GM21528 (cell line): ENCODE measurements around the gene RAD23B.

Experiments
- ATAC-seq: cut with Tn5 transposase; IDR thresholded peaks from one replicate; pipeline ENCODE4 v1.9.1; 2021; ENCODE audit warnings: mild to moderate bottlenecking, moderate library complexity; ENCODE audit not compliant: unreplicated experiment, low FRiP score

Gene RAD23B

DNA sequence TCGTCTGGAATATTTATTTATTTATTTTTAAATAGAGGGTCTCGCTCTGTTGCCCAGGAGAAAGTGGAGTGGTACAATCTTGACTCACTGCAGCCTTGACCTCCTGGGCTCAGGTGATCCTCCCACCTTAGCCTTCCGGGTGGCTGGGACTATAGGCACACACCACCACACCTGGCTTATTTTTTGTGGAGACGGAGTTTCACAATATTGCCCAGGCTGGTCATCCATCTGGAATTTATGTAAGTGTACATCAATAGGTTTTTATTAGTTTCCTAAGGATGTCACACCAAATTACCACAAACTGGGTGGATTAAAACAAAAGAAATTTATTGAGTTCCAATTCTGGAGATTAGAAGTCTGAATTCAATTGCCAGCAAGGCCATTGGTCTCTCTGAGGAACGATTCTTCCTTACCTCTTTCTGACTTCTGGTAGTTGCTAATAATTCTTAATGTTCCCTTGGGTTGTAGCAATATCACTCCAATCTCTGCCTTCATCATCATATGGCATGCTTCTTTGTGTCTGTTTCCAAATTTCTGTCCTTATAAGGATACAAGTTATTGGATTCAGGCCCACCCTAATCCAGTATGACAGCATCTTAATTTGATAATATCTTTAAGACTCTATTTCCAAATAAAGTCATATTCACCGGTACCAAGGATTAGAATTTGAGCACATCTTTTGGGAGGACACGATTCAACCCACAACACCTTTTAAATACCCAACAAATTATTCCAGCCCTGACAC is 16.3 kb upstream of the RAD23B start:
- no peak for ATAC-seq

DNA sequence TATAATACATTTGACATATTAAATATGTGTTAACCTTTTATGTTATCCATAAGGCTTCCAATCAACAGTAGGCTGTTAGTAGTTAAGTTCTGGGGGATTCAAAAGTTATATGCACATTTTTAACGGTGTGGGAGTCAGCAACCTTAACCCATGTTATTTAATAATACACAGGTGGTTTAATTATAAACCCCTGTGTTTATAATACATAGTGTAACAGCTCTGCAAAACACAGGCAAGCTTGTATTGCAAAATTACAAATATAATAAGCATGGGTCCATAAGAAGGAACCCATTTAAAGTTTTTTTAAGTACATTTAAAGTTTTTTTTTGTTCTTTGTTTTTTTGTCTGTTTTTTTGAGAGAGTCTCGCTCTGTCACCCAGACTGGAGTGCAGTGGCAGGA is 14.5 kb upstream of the RAD23B start:
- no peak for ATAC-seq

DNA sequence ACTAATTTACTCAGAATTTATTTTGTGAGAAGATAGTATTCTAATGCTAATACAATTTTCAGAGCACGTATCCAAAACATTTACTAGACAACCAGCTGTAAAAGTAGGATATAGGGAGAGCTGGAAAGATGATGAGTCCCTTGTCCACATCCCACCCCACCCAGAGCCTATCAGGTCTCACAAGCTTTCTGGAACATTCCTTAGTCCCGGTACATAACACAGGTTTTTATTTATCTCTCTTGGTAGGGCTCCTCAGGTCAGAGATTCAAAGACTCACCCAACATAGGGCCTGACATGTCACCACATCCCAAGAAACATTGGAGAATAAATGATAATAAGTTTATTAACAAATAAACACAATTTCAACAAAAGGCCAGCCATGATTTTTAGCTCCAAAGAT is 13.8 kb upstream of the RAD23B start:
- ATAC-seq = no peak

DNA sequence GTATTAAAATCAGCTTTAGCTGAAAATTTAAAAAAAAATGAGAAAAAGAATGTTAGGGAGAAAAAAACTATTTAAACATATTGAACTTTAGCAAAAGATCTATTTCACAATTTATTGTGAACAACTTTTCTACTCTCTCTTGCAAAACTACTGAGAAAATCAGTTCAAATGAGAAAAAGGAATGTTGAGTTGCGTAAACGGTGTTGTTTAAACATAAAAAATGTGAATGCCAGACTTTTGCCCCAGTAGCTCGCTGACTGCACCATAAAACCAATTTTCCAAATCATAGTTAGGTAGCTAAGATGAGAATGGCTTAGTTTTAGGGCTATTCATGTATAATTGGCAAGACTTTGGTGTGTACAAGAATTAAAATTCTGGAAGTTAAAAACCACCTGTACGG is 13.4 kb upstream of the RAD23B start:
- ATAC-seq = no peak

DNA sequence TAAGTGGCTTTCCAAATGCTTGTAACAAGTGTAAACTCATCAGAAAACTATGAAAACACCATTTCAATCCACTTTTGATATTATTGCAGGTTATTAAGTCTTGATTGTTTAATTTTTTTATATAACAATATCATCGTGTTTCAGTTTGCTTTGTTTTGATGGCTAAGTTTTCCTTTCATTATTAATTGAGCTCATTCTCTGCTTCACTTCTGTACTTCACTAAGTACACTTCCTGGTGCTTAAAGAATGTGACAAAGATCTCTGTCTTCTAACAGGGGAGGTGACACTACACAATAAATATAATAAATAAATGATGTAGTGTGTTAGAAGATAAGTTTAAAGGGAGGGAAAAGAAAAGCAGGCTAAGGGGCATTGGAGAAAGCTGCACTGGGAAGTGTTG is 13.0 kb upstream of the RAD23B start:
- no peak for ATAC-seq

DNA sequence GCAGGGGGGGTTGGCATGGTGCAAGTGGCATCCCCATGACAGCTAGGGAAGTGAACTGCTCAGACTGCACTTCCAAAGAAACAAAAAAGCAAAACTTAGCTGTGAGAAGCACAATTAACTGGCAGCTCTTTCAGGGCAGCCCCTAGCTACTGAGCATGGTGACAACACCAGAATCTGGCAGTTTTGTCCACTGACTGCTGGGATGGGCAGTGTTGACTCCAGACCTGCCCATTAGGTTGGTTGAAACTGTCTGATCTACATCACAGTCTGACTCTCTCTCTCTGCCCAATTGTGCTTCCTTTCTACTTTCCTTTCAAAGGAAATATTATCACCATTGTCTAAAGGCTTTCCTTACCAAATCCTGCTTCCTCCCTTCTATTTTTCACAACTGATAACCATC is 12.5 kb upstream of the RAD23B start:
- ATAC-seq = no peak

DNA sequence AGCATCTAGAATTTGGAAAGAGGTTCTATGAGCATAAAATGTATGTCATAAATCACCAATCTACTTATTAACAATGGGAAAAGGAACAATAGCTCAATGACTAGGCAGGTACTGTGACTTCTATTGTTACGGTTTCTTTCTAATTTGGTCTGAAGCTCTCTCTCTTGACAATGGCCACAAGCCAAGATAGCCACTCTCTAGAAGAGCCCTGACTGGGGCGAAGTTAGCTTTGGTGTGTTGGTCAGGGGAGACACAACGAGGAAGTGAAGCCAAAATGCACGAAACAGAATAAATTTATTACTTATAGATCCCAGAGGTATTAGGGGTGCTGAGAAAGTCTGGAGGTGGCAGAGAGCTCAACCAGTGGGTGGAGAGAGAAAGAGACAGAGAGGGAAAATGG is 9.4 kb upstream of the RAD23B start:
- ATAC-seq = no peak

DNA sequence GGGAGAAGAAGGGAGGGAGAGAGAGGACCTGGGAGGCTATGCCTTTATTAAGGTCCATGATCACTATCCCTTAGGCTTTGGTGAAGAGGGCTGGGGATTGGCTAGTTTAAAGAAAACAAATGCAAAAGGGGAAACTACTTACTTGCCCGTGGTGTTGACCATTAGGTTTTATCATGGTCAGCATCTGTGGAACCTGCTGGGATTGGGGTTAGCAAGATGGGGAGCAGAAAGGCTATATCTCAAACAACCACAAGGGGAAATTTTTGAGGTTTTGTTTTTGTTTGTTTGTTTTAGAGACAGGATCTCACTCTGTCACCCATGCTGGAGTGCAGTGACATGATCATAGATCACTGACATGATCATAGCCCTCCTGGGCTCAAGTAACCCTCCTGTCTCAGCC is 9.0 kb upstream of the RAD23B start:
- ATAC-seq = no peak

DNA sequence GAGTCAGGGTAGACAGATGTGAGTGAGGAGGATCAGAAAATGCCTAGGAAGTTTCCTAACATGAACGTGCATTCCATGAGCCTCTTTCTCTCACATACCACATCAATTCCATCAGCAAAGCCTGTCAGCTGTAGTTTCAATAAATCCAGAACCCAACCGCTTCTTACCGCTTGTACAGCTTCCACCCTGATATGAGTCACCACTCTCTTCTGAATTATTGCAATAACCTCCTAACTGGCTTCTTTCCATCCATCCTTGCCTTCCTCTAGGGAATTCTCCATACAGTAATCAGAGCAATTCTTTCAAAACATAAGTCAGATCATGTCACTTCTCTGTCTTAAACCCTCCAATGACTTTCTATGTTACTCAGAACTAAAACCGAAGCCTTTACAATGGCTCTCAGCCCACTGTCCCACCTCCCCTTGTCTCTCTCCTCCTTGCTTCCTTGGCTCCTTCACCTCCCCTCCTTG is 8.1 kb upstream of the RAD23B start:
- ATAC-seq = no peak

DNA sequence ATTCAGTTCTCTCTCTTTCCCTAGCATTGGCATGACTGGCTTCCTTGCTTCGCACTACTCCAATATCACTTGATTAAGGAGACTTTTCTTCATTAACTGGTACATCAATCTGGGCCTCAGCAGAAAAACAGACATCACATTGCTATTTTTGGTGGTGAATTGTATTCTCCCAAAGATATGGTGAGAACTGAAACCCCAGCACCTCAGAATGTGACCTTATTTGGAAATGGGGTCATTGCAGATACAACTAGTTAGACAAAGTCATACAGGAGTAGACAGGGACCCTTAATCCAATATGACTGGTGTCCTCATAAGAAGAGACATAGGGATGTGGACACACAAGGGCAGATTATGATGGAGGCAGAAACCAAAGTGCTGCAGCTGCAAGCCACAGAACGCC is 7.5 kb upstream of the RAD23B start:
- ATAC-seq = no peak

DNA sequence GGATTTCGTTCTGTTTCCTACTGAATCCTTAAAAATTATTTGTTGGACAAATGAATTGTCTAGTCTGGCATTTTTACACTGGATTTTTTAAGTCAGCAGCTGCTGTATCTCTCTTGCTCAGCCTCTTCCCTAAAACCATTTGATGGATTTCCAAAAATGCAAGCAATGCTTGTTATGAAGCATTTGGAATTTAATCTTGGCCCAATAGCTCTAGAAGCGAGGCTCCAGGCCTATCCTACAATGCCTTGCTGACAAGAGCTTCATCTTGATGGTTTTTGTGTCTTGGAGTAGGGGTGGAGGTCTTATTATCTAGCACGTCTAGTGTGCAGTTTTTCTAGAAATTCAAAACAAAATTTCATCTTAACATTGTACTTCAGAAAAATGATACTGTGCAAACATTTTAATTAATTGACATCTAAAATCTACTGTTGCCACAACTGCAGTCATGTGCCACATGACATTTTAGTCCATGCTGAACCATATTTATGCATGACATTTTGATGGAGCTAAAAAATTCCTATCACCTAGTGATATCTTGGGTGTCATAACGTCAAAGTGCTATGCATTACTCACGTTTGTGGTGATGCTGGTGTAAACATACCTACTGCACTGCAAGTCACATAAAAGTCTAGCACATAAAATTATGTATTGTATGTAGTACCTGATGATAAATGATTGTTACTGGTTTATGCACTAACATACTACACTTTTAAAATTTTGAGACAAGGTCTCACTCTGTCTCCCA is 5.9 kb upstream of the RAD23B start:
- ATAC-seq = no peak

DNA sequence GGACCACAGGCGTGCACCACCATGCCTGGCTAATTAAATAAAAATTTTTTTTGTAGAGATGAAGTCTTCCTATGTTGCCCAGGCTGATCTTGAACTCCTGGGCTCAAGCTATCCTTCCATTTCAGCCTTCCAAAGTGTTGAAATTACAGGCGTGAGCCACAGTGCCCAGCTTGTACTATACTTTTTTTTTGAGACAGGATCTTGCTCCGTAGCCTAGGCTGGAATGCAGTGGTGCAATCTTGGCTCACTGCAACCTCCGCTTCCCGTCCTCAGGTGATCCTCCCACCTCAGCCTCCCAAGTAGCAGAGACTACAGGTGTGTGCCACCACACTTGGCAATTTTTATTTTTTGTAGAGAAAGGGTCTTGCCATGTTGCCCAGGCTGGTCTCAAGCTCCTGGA is 5.3 kb upstream of the RAD23B start:
- ATAC-seq = no peak

DNA sequence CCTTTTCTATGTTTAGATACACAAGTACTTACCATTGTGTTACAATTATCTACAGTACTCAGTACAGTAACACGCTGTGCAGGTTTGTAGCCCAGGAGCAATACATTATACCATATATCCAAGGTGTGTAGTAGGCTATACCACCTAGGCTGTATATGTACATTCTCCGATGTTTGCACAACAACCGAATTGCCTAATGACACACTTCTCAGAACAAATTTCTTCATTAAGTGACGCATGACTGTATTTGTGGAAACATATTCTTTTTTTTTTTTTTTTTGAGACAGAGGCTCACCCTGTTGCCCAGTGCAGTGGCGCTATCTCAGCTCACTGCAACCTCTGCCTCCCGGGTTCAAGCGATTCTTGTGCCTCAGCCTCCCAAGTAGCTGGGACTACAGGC is 4.0 kb upstream of the RAD23B start:
- ATAC-seq = no peak

DNA sequence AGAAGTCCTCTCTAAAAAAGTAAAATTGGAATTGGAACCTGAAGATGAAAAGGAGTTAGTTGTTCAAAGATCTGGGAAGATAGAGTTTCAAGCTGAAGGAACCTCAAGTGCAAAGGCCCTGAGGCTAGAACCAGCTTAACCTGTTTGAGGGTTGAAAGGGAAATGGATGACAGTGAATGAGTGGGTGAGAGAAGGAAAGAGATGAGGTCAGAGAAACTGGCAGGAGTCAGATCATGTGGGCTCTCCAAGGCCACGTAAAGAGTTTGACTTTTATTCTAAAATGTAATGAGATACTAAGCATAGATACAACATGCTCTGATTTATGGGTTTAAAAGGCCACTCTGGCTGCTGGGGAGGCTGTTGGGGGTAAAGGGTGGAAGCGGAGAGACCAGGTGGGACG is 2.5 kb upstream of the RAD23B start:
- ATAC-seq = no peak

DNA sequence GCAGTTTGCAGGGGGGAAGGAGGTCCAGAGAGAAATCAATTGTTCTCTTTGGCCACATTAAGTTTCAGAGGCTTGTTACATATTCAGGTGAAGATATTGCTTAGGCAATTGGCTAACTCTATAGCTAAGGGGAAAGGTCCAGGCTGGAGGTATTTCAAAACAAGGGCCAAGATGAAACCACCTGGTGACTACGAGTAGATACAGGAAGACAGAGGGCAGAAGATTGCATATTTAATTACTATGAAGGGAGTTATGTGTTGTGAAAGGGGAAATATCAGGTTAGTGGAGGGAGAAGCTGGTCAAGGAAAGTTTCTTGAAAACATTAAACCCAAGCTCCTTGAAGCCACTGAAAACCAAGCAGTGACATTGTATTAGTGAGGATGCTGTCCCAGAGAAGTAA is 1.9 kb upstream of the RAD23B start:
- ATAC-seq = no peak

DNA sequence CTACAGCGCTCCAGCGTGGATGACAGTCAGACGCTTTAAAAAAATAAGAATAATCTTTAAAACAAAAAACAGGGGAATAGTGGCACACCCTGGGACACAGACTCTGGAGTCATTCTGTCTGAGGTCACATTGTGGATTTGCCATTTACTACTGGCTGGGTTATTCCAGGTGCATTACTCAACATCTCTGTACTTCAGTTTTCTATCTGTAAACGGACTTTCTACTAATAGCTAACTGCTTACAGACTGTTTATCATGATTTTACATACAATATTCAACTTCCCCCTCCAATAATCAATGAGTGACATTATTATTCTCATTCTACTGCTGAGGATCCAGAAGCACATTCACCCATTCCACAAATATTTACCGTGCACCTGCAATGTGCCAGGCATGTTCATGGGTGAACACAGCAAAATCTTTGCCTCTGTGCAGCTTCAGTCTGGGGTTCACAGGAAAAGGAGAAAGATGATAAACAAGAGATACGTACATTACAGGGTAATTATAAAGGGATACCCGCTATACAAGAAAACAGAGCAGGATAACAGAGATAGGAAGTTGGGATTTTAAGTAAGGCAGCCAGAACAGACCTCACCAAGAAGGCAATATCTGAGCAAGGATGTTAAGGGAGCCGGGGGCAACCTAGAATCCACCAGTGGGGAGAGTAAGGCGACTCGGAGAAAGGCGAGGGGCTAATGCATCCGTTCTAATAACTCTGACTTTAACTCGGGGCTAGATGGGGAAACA is 984 bp upstream of the RAD23B start:
- ATAC-seq = peak; percentile 1

DNA sequence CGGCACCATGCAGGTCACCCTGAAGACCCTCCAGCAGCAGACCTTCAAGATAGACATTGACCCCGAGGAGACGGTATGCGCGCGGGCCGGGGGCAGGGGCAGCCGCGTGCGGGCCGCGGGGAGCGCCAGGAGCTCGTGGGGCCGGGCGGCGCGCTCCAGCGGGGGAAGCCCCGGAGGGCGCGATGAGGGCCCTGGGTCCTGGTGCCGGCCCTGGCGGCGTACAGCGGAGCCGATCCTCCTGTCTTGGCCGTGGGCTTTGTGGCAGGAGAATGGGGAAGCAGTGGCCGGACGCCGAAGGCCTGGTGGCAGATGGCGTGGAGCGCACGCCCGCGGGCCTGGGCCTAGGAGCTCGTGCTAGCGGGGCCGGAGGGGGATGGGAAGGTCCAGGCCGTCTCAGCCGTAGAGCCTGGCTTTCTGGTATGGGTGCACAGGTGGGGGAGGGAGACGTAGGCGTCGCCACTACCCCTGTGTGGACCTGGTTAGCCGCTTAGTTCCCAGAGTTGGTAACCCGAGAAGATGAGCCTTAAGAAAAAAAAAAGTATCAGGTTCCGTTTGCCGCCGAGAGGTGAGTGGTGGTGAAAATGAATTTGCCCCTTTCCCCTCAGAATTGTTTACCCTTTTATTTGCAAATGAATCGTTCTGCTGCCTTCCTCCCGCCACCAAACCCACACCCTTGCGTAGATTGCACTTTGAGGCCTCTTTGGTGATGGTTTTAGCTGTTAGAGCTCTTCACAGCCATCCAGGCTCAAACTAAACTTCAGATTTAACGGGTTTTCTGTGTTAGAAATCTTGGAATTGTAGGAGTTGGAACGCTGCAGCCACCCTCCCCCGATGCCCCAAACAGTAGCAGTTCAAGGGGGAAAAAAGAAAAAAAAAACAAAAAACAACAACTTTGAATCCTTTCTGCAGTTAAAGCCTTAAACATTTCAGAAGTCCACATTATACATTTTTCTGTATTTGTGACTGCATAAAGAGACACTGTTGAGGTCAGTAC is 841 bp downstream of the RAD23B start:
- ATAC-seq = peak; percentile 49

DNA sequence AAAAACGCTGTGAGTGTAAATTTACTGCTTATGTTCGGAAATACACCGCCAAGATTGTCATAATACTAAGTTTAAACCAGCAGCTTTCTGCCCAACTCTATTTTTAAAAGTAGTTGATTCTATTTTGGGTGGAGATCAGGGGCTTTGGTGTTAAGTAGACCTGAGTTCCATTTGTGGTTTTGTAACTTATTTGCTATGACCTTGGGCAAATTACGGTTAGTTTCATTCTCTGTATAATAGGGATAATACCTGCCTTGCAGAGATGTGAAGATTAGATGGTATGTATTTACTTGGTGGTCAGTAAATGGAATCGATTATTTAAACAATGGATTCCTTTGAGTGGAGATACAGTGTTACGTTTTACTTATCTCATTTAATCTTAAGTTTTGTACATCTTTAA is 1.6 kb downstream of the RAD23B start:
- no peak for ATAC-seq

DNA sequence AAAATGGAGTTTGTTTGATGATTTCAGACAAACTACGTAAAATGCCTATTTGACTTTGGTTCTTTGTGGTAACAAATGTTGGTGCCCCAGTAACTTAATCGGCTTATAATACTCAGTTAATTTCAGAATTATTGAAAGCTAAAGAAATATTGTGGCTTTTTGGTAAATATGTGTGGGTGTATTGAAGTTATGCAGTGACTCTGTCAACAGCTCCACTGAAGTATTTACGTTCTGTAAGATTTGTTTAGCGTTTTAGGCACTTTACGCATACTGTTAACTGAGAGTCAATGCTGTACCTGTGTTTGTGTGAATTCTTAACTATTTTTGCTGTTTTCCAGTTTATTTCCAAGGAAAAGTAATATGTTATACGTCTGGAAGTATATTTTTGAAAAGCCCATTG is 2.2 kb downstream of the RAD23B start:
- ATAC-seq = no peak

DNA sequence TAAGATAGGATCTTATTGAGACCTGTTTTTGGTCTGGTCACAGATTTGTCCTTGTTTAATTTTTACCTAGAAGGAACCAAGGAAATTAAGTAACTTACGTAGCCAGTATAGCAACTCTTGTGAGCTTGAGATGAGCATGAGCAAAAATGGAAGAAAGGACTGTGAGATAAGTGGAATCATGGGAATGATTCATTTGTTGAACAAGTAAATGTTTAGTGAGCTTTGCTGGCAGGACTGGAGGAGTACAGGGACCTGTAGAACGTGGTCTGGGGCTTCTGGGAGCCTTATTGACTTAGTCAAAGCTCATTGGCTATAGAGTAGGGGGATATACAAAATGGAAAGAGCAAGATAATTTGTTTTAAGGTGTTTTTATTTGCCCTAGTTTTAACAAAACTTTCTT is 3.0 kb downstream of the RAD23B start:
- ATAC-seq = no peak
